HEK293 (cell line): Measurements from ENCODE around the gene ZNF365.
"Not testable (repeated sequence)": the region's sequence is repeated elsewhere in the genome, so short reads cannot be mapped to it uniquely, and the experiment has no call there.

Experiments used
- CTCF ChIP-seq: fragments of 450-650 bp; formaldehyde crosslinking; IDR thresholded peaks from 2 replicates; pipeline ENCODE4 v1.5.1; 2016; ENCODE audit warnings: missing biosample characterization, missing genetic modification characterization
- GLI4 ChIP-seq: fragments of 450-650 bp; formaldehyde crosslinking; IDR thresholded peaks from 2 replicates; pipeline ENCODE4 v1.5.1; 2016; ENCODE audit warnings: missing biosample characterization, missing genetic modification characterization
- TRIM28 ChIP-seq: IDR thresholded peaks from 2 replicates; pipeline ENCODE4 v1.6.1; 2011; ENCODE audit warnings: low read length, control low read depth, borderline replicate concordance
- YY1 ChIP-seq: fragments of 450-650 bp; formaldehyde crosslinking; IDR thresholded peaks from 2 replicates; pipeline ENCODE4 v1.5.1; 2018; ENCODE audit warnings: missing biosample characterization, missing genetic modification characterization
- ZNF133 ChIP-seq: fragments of 450-650 bp; formaldehyde crosslinking; IDR thresholded peaks from 2 replicates; pipeline ENCODE4 v1.5.1; 2016; ENCODE audit warnings: missing biosample characterization, missing genetic modification characterization
- ZNF24 ChIP-seq: fragments of 450-650 bp; formaldehyde crosslinking; IDR thresholded peaks from 2 replicates; pipeline ENCODE4 v1.5.1; 2016; ENCODE audit warnings: missing biosample characterization, missing genetic modification characterization
- ZNF768 ChIP-seq: fragments of 450-650 bp; formaldehyde crosslinking; IDR thresholded peaks from 2 replicates; pipeline ENCODE4 v1.5.1; 2018; ENCODE audit warnings: missing biosample characterization, mild to moderate bottlenecking, missing genetic modification characterization

DNA sequence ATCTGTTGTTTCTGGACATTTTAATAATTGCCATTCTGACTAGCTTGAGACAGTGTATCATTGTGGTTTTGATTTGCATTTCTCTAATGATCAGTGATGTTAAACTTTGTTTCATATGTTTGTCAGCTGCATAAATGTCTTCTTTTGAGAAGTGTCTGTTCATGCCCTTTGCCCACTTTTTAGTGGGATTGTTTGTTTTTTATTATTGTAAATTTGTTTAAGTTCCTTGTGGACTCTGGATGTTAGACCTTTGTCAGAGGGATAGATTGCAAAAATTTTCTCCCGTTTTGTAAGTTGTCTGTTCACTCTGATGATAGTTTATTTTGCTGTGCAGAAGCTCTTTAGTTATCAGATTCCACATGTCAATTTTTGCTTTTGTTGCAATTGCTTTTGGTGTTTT, 36.8 kb downstream of the ZNF365 start:
- not testable (repeated sequence) for TF ChIP-seq ZNF24; YY1 (tag by site-specific recombination); ZNF133 (tag by site-specific recombination); GLI4; TRIM28; ZNF768 (tag by site-specific recombination); CTCF (tag by site-specific recombination)
